Muscle of arm (tissue), 12 donors: ENCODE results near the gene LYG1. TPM values are rescaled to one million over a fixed set of nuclear protein-coding genes. Genes with fewer than 3 reads are reported as not detected.
"Not testable (repeated sequence)": the region's sequence is repeated elsewhere in the genome, so short reads cannot be mapped to it uniquely, and the experiment has no call there.

Experiments
- DNase-seq: peaks from one replicate; pipeline ENCODE4 v3.0.0-alpha.2; 2013
- polyA plus RNA-seq, 12 donors: library from polyadenylated mRNA; unstranded; fragments of 120-200 nt; gene quantifications; one replicate each; pipeline ENCODE4 v1.2.1, GENCODE V29; 2013; ENCODE audit not compliant: insufficient read length in 12 of 12

LYG1 gene
- polyA plus RNA-seq, 12 donors = 1.4 to 4.5 (median 2.5) TPM; not detected in 2

- not testable (repeated sequence) for DNase-seq
Measured at GRCh38 chr2:99278195-99278765, 22.7 kb downstream of the LYG1 start.

- DNase-seq = no peak
Measured at GRCh38 chr2:99275882-99276281, 25.1 kb downstream of the LYG1 start.

- no peak for DNase-seq
Measured at GRCh38 chr2:99261242-99261641, 39.8 kb downstream of the LYG1 start.

- no peak for DNase-seq
Measured at GRCh38 chr2:99260184-99260583, 40.8 kb downstream of the LYG1 start.

- DNase-seq = no peak
Measured at GRCh38 chr2:99259465-99259864, 41.5 kb downstream of the LYG1 start.

- DNase-seq = no peak
Measured at GRCh38 chr2:99256677-99257076, 44.3 kb downstream of the LYG1 start.

- DNase-seq = no peak
Measured at GRCh38 chr2:99255491-99256318, 45.3 kb downstream of the LYG1 start, which contains the start of gene LYG2. Gene LYG2 (minus strand): TSS chr2:99255666. CDS start chr2:99254260, 1,406 bp downstream.

- no peak for DNase-seq
Measured at GRCh38 chr2:99249951-99250350, 51.0 kb downstream of the LYG1 start.

- DNase-seq = no peak
Measured at GRCh38 chr2:99242151-99242550, 58.8 kb downstream of the LYG1 start.

GRCh38 chr2:99240431-99240830 is 60.6 kb downstream of the LYG1 start:
- no peak for DNase-seq

GRCh38 chr2:99238599-99238998 is 62.4 kb downstream of the LYG1 start:
- DNase-seq = no peak

Other genes starting within 250 kb of the LYG1 start
- gene C2orf15, start 159.5 kb downstream of the LYG1 start, polyA plus RNA-seq = 1 to 10 TPM in 2 of 12 donors, under 1 TPM in 7, not detected in 3; 0.27 to 1.8 (median 0.48) TPM
- 1 to 10 TPM in 10 of 12 donors, not detected in 2; 1.3 to 6.6 (median 2.9) TPM for gene TSGA10, start 146.3 kb downstream of the LYG1 start, polyA plus RNA-seq
- gene LIPT1, start 146.2 kb downstream of the LYG1 start, polyA plus RNA-seq = 10 to 100 TPM in 4 of 12 donors, 1 to 10 TPM in 7, not detected in 1; 7.1 to 33.3 (median 9.3) TPM
- gene MITD1, start 120.1 kb downstream of the LYG1 start, polyA plus RNA-seq = 10 to 100 TPM in 11 of 12 donors, not detected in 1; 17.1 to 46.5 (median 24.7) TPM
- gene MRPL30, start 120.0 kb downstream of the LYG1 start, polyA plus RNA-seq = 10 to 100 TPM in 11 of 12 donors, not detected in 1; 36.0 to 51.4 (median 44.5) TPM
- gene LYG2, start 45.5 kb downstream of the LYG1 start, polyA plus RNA-seq = under 1 TPM in 5 of 12 donors, not detected in 7; 0.53 to 0.62 (median 0.59) TPM
- gene TXNDC9, start 35.1 kb upstream of the LYG1 start, polyA plus RNA-seq = 10 to 100 TPM in 11 of 12 donors, not detected in 1; 20.5 to 34.7 (median 25.9) TPM
- gene EIF5B, start 36.2 kb upstream of the LYG1 start, polyA plus RNA-seq = 100 to 1,000 TPM in 1 of 12 donors, 10 to 100 TPM in 11; 51.4 to 149 (median 59.1) TPM
- gene REV1, start 188.8 kb upstream of the LYG1 start, polyA plus RNA-seq = 10 to 100 TPM in 11 of 12 donors, not detected in 1; 23.1 to 56.8 (median 37.5) TPM